GM12865 (cell line): Measurements from ENCODE around the gene UVRAG.

Source experiments
- DNase-seq: peaks from one replicate; pipeline ENCODE4 v3.0.0; 2010; ENCODE audit warnings: low read depth
- H3K4me3 ChIP-seq: 2 replicates; pipeline ENCODE4 v1.5.1; 2011; ENCODE audit warnings: mild to moderate bottlenecking, low read depth, low read length, control low read depth
- TF ChIP-seq, protein P1 (sequence below): IDR thresholded peaks from 2 replicates; pipeline ENCODE4 v1.5.1; 2011; ENCODE audit warnings: low read length, control low read depth, low read depth, inconsistent platforms; ENCODE audit not compliant: insufficient read depth; ENCODE audit errors: missing control alignments

Gene UVRAG

DNA sequence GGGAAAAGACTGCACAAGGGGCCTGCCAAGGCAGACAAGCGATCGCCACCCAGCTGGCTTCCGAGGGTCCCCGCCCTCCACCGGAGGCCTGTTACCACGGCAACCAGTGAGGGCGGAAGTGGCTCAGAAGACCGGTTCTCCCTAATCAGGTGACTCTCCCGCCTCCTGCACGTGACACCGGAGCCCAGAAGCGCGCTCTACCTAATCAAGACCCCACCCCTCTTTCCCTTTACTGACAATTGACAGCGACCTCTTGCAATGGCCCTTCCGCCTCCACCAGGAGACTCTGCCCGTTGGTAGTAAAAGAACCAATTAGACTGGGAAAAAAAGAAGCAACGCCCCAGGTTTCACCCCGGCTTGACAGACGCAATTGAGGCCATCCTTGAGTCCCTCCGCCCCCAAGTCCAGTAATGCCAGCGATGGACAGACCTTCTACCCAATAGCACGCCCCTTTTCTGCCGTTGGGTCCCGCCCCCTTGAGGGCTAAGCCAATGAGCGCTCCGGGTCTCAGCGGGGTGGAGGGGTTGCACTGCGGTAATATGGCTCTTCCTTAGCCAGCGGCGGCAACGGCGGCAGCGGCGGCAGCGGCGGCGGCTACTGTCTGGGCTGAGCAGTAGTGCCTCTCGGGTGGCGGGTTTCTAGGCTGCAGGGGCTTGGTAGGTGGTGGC is at the start of gene UVRAG:
UVRAG (plus strand) TSS at position 534 of the 668 bp plus-strand sequence. CDS start 198 bp downstream, outside the sequence.
- TF ChIP-seq, protein P1, sequence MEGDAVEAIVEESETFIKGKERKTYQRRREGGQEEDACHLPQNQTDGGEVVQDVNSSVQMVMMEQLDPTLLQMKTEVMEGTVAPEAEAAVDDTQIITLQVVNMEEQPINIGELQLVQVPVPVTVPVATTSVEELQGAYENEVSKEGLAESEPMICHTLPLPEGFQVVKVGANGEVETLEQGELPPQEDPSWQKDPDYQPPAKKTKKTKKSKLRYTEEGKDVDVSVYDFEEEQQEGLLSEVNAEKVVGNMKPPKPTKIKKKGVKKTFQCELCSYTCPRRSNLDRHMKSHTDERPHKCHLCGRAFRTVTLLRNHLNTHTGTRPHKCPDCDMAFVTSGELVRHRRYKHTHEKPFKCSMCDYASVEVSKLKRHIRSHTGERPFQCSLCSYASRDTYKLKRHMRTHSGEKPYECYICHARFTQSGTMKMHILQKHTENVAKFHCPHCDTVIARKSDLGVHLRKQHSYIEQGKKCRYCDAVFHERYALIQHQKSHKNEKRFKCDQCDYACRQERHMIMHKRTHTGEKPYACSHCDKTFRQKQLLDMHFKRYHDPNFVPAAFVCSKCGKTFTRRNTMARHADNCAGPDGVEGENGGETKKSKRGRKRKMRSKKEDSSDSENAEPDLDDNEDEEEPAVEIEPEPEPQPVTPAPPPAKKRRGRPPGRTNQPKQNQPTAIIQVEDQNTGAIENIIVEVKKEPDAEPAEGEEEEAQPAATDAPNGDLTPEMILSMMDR = no peak
- peak; percentile 99 for DNase-seq
- peak within 1 kb of the TSS; percentile 94 for H3K4me3 ChIP-seq

DNA sequence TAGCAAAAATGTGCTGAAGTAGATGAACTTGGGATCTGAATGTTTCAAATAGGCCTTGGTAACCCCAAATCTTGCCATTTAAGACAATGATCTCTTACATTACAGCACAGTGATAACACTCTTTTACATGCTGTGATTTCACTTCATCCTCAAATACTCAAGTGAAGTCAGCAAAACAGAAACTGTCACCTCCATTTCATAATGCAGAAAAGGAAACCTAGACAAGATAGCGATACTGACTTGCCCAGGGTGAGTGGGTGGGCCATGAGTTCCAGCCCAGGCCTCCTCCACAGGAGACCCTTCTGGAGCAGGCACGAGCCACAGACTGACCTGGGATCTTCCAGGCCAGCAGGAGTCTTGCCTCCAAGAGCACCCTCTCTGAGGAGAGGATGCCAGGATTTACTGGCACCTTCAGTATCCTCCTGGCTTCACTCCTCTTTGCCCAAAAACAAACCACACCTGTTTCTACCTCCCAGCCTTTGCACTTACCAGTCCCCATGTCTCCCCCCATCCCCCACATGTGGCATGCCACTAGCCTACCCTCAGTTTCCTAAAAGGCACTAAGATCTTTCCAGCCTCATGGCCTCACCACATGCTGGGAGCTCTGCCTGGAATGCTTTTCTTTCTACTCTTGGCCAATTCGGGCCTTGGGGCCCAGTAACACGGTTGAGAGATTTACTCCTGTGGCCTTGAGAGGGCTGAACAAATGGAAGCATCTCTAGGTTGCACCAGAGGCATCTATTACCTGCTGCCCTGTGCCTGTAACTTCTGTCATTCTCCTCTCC is 48.4 kb upstream of the UVRAG start:
- peak; percentile 32 for DNase-seq
- TF ChIP-seq, protein P1 = no peak
- H3K4me3 ChIP-seq = no peak overlapping the region

DNA sequence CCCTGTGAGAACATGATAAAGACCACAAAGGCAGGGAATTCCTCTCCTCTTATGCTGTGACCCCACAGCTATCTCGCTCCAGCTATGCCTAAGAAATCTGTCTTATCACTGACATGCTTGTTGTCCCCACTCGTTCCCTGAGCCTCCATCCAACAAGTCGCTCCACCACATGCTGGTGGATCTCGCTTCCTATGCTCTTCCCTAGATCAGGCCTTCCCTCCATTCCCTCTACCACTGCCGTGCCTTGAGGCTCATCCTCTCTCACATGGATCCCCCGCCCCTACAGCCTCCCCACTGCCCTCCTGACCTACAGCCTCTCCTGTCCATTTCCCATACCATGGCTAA is 47.8 kb upstream of the UVRAG start:
- DNase-seq = no peak
- TF ChIP-seq, protein P1 = no peak
- H3K4me3 ChIP-seq = no peak overlapping the region

DNA sequence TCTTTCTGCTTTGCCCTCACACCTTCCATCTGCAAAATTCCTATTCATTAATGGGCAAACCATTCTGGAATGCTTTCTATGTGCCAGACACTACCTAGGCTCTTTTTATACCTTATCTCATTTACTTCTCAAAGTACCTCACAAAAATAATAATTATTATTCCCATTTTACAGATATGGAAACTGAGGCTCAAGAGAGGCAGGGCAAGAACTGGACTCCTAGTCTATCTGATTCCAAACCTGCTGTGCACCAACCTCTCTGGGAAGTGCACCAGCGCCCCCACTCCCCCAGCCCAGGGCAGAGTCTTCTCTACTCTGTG is 47.3 kb upstream of the UVRAG start:
- no peak for DNase-seq
- TF ChIP-seq, protein P1 = no peak
- peak overlapping the region; percentile 69 for H3K4me3 ChIP-seq

DNA sequence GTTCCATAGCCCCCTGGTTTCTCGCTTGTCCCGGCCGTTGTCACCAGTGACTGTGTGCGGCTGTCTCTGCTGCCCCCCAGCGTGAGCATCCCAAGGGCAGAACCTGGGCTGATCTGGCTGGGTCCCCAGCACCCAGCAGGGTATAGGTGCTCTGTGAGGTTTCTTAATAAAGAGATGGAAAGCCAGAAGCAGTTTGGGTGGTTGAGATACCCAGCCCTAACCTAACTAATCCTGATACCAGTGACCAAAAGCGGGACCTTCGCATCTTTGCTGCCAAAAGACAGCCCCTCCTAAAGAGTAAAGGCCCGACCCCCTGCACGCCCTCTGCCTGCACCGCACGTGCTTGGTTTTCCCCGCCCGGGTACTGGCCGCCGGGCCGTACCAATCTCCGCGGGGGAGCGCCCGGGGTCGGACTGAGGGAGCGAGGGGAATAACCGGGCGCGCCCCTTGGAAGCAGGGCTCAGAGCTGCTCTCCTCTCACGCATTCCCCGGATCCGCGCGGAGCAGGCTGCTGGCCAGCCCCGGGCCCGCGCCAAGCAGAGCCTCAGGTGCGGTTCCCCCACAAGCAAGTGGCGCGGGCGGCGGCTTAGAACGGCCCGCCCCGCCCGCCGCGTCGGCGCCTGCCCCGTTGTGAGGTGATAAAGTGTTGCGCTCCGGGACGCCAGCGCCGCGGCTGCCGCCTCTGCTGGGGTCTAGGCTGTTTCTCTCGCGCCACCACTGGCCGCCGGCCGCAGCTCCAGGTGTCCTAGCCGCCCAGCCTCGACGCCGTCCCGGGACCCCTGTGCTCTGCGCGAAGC is 46.7 kb upstream of the UVRAG start, which contains the start of gene DGAT2:
DGAT2 (plus strand) TSS at position 667 of the 797 bp plus-strand sequence. CDS start 214 bp downstream, outside the sequence.
- DNase-seq = peak; percentile 92
- TF ChIP-seq, protein P1 = peak; percentile 35
- H3K4me3 ChIP-seq = peak within 1 kb of the TSS; percentile 69

DNA sequence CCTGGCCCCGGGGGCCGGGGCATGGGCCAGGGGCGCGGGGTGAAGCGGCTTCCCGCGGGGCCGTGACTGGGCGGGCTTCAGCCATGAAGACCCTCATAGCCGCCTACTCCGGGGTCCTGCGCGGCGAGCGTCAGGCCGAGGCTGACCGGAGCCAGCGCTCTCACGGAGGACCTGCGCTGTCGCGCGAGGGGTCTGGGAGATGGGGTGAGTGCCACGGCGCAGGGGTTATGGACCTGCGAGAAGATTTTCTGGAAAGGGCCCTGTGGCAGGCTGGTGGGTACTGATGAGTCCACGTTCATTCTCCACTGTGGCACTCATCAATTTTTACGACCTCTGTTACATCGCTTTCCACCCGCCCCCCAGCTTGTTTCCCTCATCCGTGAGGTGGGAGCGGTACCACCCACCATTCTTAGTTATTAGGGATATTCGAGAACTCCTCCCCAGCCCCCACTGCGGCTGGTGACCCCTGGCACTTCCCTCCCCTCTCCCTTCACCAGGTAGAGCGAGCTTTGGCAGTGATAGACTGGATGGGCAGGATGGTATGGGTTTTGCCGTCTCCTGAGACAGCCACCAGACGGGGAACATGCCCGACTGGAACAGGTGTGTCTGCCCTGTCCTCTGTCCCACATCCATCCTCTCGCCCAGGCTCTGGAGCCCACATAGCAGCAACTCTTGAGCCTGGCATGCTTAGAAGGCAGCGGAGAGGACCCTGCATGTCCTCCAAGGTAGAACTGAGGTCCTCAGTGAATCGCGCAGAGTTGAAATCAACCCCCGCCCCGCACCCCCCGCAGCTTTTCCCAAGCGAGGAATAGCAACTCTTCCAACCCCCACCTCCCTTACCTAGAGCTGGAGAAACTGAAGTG is 45.9 kb upstream of the UVRAG start:
- H3K4me3 ChIP-seq = peak overlapping the region; percentile 69

More for the DNA sequence above, 45.9 kb upstream of the UVRAG start:
- no peak for DNase-seq
- TF ChIP-seq, protein P1 = no peak
